Nephron (organoid): Measurements from ENCODE around the gene RBBP8.
"Not testable (repeated sequence)": the region's sequence is repeated elsewhere in the genome, so short reads cannot be mapped to it uniquely, and the experiment has no call there.

Experiments
- H3K27ac Mint-ChIP-seq, 3 experiments: 2 replicates each; pipeline ENCODE4 v1.8.0; 2020; ENCODE audit warnings: mixed read lengths in 3 of 3, mild to moderate bottlenecking in 2 of 3, moderate library complexity in 1 of 3
- H3K27me3 Mint-ChIP-seq: 2 replicates; pipeline ENCODE4 v1.8.0; 2021; ENCODE audit warnings: low read depth, mild to moderate bottlenecking, moderate library complexity, mixed read lengths
- H3K36me3 Mint-ChIP-seq: 2 replicates; pipeline ENCODE4 v1.8.0; 2020; ENCODE audit warnings: low read depth, mixed read lengths
- H3K4me1 Mint-ChIP-seq: 2 replicates; pipeline ENCODE4 v1.8.0; 2020; ENCODE audit warnings: mixed read lengths
- H3K4me3 Mint-ChIP-seq, 3 experiments: 2 replicates each; pipeline ENCODE4 v1.8.0; 2020; ENCODE audit warnings: mild to moderate bottlenecking in 3 of 3, mixed read lengths in 3 of 3, moderate library complexity in 2 of 3
- H3K9me3 Mint-ChIP-seq: 2 replicates; pipeline ENCODE4 v1.8.0; 2020; ENCODE audit warnings: mixed read lengths
- TF ChIP-seq, protein P1 (sequence below), 3 experiments: fragments of 200-600 bp; sonication (generic); IDR thresholded peaks; one replicate each; pipeline ENCODE4 v1.5.0; 2021; ENCODE audit warnings: antibody characterized with exemption in 3 of 3; ENCODE audit not compliant: unreplicated experiment in 3 of 3

The RBBP8 gene

DNA sequence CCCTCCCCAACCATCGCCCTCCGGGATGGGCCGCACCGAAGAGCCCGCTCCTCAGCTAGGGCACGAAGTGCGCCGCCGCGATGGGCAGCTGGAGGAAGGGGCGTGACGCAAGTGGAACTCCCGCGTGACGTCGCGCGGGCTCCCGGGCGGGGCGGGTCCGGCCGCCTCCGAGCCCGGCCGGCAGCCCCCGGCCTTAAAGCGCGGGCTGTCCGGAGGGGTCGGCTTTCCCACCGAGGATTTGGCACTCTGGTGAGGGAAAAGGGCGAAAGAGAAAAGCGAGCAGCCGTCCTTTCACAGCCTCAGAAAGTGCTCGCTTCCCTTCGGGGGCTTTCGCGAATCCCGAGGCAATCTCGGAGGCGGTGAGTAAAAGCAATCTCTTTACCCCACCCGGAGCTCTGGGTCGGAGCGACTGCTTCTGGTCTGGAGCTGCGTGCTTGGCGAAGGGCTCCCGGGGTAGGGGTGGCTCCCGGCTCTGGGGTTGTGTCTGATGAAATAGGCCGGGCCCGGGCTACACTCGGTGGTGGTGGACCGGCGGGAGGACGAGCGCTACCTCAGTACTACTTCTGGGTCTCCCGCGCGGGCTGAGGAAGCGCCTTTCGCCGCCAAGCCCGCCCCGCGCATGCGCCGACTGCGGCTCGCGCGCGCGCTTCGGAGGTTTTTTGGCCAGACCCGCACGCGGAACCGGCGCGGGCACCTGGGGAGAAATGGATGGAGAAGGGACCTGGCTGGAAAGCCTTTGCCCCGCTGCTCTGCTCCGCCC lies at the start of gene RBBP8:
Gene RBBP8, plus strand, starts transcription at position 123 of the 760 bp plus-strand sequence. CDS start 3,524 bp downstream, outside the sequence.
- H3K9me3 Mint-ChIP-seq: no peaks in the 10 kb centered on the region
- H3K36me3 Mint-ChIP-seq: peaks cover 11% of the 10 kb centered on the region
- no peaks in the 10 kb centered on the region for H3K27me3 Mint-ChIP-seq
- TF ChIP-seq, protein P1, sequence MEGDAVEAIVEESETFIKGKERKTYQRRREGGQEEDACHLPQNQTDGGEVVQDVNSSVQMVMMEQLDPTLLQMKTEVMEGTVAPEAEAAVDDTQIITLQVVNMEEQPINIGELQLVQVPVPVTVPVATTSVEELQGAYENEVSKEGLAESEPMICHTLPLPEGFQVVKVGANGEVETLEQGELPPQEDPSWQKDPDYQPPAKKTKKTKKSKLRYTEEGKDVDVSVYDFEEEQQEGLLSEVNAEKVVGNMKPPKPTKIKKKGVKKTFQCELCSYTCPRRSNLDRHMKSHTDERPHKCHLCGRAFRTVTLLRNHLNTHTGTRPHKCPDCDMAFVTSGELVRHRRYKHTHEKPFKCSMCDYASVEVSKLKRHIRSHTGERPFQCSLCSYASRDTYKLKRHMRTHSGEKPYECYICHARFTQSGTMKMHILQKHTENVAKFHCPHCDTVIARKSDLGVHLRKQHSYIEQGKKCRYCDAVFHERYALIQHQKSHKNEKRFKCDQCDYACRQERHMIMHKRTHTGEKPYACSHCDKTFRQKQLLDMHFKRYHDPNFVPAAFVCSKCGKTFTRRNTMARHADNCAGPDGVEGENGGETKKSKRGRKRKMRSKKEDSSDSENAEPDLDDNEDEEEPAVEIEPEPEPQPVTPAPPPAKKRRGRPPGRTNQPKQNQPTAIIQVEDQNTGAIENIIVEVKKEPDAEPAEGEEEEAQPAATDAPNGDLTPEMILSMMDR (IDR thresholded peaks at IDR 0.05; ENCODE audit: unreplicated experiment in 3 of 3): no peak
- peaks cover 35% of the 10 kb centered on the region for H3K4me1 Mint-ChIP-seq
- peak within 1 kb of the TSS; percentile 89 to 93 (median 93) for H3K27ac Mint-ChIP-seq
- peak within 1 kb of the TSS; percentile 89 to 94 (median 90) for H3K4me3 Mint-ChIP-seq

DNA sequence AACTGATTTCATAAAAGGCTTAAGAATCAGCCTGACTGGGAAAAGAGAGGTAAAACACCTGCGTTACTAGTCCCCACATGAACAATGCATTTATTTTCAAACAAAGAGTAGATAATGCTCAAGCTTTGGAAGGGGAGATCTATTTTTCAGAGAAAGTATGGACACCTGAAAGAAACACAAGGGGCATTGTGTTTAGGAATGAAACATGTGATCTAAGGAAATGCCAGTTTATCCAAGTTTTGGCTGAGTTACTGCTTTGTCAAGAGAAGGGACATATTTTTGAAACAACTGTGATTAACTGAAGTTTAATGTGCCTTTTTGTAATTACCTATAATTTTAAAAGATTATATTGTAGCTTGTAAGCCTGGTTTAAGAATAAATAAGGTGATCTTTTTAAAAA lies 49.3 kb upstream of the RBBP8 start:
- Mint-ChIP-seq H3K4me3 (no peak overlapping the region), H3K27me3 (peaks cover 4% of the 10 kb centered on the region), H3K4me1 (peaks cover 6% of the 10 kb centered on the region), H3K36me3 (peaks cover 4% of the 10 kb centered on the region), H3K9me3 (peaks cover 13% of the 10 kb centered on the region), H3K27ac (no peak overlapping the region)
- TF ChIP-seq, protein P1 (IDR thresholded peaks at IDR 0.05; ENCODE audit: unreplicated experiment in 3 of 3): no peak

DNA sequence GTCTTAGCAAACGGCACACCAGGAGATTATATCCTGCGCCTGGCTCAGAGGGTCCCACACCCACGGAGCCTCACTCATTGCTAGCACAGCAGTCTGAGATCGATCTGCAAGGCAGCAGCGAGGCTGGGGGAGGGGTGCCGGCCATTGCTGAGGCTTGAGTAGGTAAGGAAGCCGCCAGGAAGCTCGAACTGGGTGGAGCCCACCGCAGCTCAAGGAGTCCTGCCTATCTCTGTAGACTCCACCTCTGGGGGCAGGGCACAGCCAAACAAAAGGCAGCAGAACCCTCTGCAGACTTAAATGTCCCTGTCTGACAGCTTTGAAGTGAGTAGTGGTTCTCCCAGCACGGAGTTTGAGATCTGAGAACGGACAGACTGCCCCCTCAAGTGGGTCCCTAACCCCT lies 47.4 kb upstream of the RBBP8 start:
- not testable (repeated sequence) for H3K4me1 Mint-ChIP-seq, H3K27me3 Mint-ChIP-seq, H3K4me3 Mint-ChIP-seq, H3K27ac Mint-ChIP-seq, H3K36me3 Mint-ChIP-seq
- peaks cover 13% of the 10 kb centered on the region for H3K9me3 Mint-ChIP-seq

DNA sequence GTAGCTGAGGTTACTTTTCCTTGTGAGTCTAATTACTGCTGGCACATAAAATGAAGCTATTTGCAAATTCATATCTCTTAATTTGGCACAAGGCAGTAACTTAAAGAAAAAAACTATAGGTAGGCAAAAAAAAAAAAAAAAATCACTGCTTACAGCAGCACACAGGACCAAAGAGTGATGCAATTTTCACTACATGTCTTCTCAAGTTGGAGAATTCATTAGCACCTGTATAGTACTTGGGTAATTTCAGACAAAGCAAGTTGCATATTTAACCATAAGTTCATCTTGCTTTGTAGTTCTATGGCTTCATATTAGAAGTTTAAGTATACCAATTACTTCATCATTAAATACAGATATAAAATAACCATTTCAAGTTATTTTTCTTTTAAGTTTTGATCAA lies 33.7 kb upstream of the RBBP8 start:
- H3K9me3 Mint-ChIP-seq: peaks cover 7% of the 10 kb centered on the region
- TF ChIP-seq, protein P1 (IDR thresholded peaks at IDR 0.05; ENCODE audit: unreplicated experiment in 3 of 3): no peak
- peaks cover 5% of the 10 kb centered on the region for H3K4me1 Mint-ChIP-seq
- no peak overlapping the region for H3K4me3 Mint-ChIP-seq
- H3K36me3 Mint-ChIP-seq: peaks cover 4% of the 10 kb centered on the region
- peaks cover 1% of the 10 kb centered on the region for H3K27me3 Mint-ChIP-seq
- H3K27ac Mint-ChIP-seq: no peak overlapping the region

DNA sequence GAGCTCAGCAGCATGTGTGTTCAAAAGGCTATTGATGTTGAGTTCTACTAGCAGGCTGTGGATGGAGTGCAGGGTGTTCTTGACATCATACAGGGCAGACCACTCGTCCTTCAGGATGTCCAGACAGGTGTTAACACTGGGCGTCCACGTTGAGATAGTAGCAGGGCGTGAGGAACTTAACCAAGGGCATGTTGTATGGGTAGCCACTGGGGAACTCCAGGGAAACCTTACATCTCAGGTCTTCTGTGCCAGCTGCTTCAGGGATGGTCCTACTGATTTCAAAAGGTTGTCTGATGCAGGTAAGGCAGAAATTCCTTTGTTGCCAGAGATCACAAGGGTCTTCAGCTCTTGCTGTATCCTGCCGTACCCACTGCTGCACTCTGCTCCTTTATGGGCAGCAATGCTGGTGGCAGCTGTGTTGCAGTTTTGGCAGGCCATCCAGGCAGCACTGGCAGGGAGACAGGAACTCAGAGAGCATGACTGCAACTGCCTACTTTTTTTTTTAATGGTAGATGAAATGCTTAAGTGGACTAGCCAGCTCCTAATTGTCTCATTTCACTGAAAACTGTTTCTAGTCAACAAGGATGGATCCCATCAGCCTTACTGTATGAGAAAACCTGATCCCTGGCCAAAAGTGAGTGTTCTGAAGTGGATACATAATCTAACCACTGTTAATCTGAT lies 32.4 kb upstream of the RBBP8 start:
- TF ChIP-seq, protein P1 (IDR thresholded peaks at IDR 0.05; ENCODE audit: unreplicated experiment in 3 of 3): no peak
- Mint-ChIP-seq H3K27me3 (no peaks in the 10 kb centered on the region), H3K9me3 (peaks cover 7% of the 10 kb centered on the region), H3K4me3 (no peak overlapping the region), H3K36me3 (peaks cover 4% of the 10 kb centered on the region), H3K4me1 (peaks cover 5% of the 10 kb centered on the region), H3K27ac (peak overlapping the region in 1 of 3 experiments; percentile 51)

DNA sequence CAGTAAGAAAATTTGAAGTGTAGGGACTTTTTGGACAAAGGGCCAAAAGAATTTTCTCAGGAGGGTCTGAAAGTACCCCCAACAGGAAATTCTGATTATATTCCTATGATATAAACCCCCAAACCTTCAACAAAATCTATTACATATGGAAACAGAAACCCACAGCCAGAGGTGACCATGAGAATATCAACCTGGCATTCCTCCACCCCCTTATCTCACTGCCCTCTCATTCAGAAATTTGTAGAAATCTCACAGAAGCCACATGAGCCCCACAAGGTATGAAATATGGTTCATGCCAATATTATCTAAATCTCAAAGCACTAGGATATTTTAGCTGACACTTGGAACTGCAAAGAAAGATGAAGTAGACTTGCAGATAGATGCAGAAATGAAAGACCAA lies 31.0 kb upstream of the RBBP8 start:
- Mint-ChIP-seq H3K9me3 (peaks cover 7% of the 10 kb centered on the region), H3K4me3 (no peak overlapping the region), H3K27ac (peak overlapping the region in 1 of 3 experiments; percentile 72), H3K36me3 (peaks cover 4% of the 10 kb centered on the region), H3K4me1 (peaks cover 5% of the 10 kb centered on the region), H3K27me3 (no peaks in the 10 kb centered on the region)
- TF ChIP-seq, protein P1 (IDR thresholded peaks at IDR 0.05; ENCODE audit: unreplicated experiment in 3 of 3): no peak

DNA sequence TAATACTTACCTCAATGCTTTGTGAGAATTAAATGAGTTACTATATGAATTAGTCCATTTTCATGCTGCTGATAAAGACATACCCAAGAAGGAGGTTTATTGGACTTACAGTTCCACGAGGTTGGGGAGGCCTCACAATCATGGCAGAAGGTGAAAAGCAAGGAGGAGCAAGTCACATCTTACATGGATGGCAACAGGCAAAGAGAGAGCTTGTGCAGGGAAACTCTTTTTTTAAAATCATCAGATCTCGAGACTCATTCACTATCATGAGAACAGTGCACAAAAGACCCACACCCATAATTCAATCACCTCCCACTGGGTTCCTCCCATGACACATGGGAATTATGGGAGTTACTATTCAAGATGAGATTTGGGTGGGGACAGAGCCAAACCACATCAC lies 29.9 kb upstream of the RBBP8 start:
- H3K36me3 Mint-ChIP-seq, H3K4me3 Mint-ChIP-seq, H3K27me3 Mint-ChIP-seq, H3K27ac Mint-ChIP-seq, H3K9me3 Mint-ChIP-seq, H3K4me1 Mint-ChIP-seq: not testable (repeated sequence)
